Measurements from ENCODE around the gene ORMDL1.
A peak's percentile ranks its signal among the peaks of the same experiment; 100 is the strongest.

The ORMDL1 gene

GRCh38 chr2:189821953-189822748 is 38.0 kb upstream of the ORMDL1 start:
- no peak for TF ChIP-seq MYC (IDR thresholded peaks at IDR 0.05; ENCODE audit: low read depth, low read length)
- DNase-seq (ENCODE audit: low read depth), result no peak
- H3K4me3 ChIP-seq (ENCODE audit: low read depth, low read length), result no peak overlapping the region

- no peak for TF ChIP-seq POLR2A (IDR thresholded peaks at IDR 0.05; ENCODE audit: extremely low read depth, insufficient read length)
- no peak for TF ChIP-seq CTCF (IDR thresholded peaks at IDR 0.05; ENCODE audit: low read depth, low read length)
- no peak for TF ChIP-seq MYC (IDR thresholded peaks at IDR 0.05; ENCODE audit: low read depth, low read length)
- no peak for TF ChIP-seq MAX (IDR thresholded peaks at IDR 0.05; ENCODE audit: low read depth, low read length)
- DNase-seq (ENCODE audit: low read depth), result no peak
- no peak overlapping the region for H3K4me3 ChIP-seq (ENCODE audit: low read depth, low read length)
Observed at GRCh38 chr2:189819297-189819704, 35.2 kb upstream of the ORMDL1 start.

GRCh38 chr2:189818249-189819038 is 34.3 kb upstream of the ORMDL1 start:
- no peak overlapping the region for H3K4me3 ChIP-seq (ENCODE audit: low read depth, low read length)
- TF ChIP-seq MYC (IDR thresholded peaks at IDR 0.05; ENCODE audit: low read depth, low read length), result no peak
- no peak for TF ChIP-seq POLR2A (IDR thresholded peaks at IDR 0.05; ENCODE audit: extremely low read depth, insufficient read length)
- TF ChIP-seq CTCF (IDR thresholded peaks at IDR 0.05; ENCODE audit: low read depth, low read length), result no peak
- TF ChIP-seq MAX (IDR thresholded peaks at IDR 0.05; ENCODE audit: low read depth, low read length), result no peak
- no peak for DNase-seq (ENCODE audit: low read depth)

- no peak overlapping the region for H3K4me3 ChIP-seq (ENCODE audit: low read depth, low read length)
Observed at GRCh38 chr2:189803431-189803830, 19.3 kb upstream of the ORMDL1 start.

GRCh38 chr2:189802396-189802912 is 18.3 kb upstream of the ORMDL1 start:
- TF ChIP-seq CTCF (IDR thresholded peaks at IDR 0.05; ENCODE audit: low read depth, low read length) (no peak), MAX (IDR thresholded peaks at IDR 0.05; ENCODE audit: low read depth, low read length) (no peak), POLR2A (IDR thresholded peaks at IDR 0.05; ENCODE audit: extremely low read depth, insufficient read length) (no peak), MYC (IDR thresholded peaks at IDR 0.05; ENCODE audit: low read depth, low read length) (no peak)
- no peak for DNase-seq (ENCODE audit: low read depth)
- no peak overlapping the region for H3K4me3 ChIP-seq (ENCODE audit: low read depth, low read length)

More at GRCh38 chr2:189803431-189803830, 19.3 kb upstream of the ORMDL1 start:
- TF ChIP-seq POLR2A (IDR thresholded peaks at IDR 0.05; ENCODE audit: extremely low read depth, insufficient read length), result no peak
- TF ChIP-seq CTCF (IDR thresholded peaks at IDR 0.05; ENCODE audit: low read depth, low read length), result no peak
- no peak for TF ChIP-seq MAX (IDR thresholded peaks at IDR 0.05; ENCODE audit: low read depth, low read length)
- TF ChIP-seq MYC (IDR thresholded peaks at IDR 0.05; ENCODE audit: low read depth, low read length), result no peak
- no peak for DNase-seq (ENCODE audit: low read depth)

- peak; percentile 8 for DNase-seq (ENCODE audit: low read depth)
- no peak for TF ChIP-seq MYC (IDR thresholded peaks at IDR 0.05; ENCODE audit: low read depth, low read length)
- TF ChIP-seq CTCF (IDR thresholded peaks at IDR 0.05; ENCODE audit: low read depth, low read length), result no peak
- no peak for TF ChIP-seq POLR2A (IDR thresholded peaks at IDR 0.05; ENCODE audit: extremely low read depth, insufficient read length)
- TF ChIP-seq MAX (IDR thresholded peaks at IDR 0.05; ENCODE audit: low read depth, low read length), result no peak
- H3K4me3 ChIP-seq (ENCODE audit: low read depth, low read length), result no peak overlapping the region
Observed at GRCh38 chr2:189799531-189799930, 15.4 kb upstream of the ORMDL1 start.

Measured in NB4 (cell line).